HCT116 (cell line): ENCODE data around the gene ABCC5. TPM values are rescaled to one million over a fixed set of nuclear protein-coding genes. Genes with fewer than 3 reads are reported as not detected.

Experiments used
- ATAC-seq: fragments of 200-7000 bp; cut with Tn5 transposase; 2 replicates; pipeline ENCODE4 v1.9.1; 2020; ENCODE audit warnings: mild to moderate bottlenecking, moderate library complexity
- BruUV-seq: library from RNA; stranded (reverse); fragments of 400-500 nt; replicated peaks from 2 replicates; lab custom pipeline; 2021; lab: Mats Ljungman, UMichigan
- CTCF ChIA-PET: fragments of 300-600 bp; sonication (Branson Sonifier 250); formaldehyde crosslinking; loops from one replicate; lab custom pipeline; 2021; ENCODE audit warnings: antibody characterized with exemption; lab: Charles Lee
- POLR2A ChIA-PET: fragments of 300-600, 350-600 bp; sonication (Branson Sonifier 250); formaldehyde crosslinking; loops from one replicate; lab custom pipeline; 2021; ENCODE audit warnings: antibody characterized with exemption; lab: Charles Lee
- RAD21 ChIA-PET, 2 experiments: fragments of 300-600 bp; sonication (Branson Sonifier 250); formaldehyde crosslinking; loops; one replicate each; lab custom pipeline; 2023; ENCODE audit warnings: low total read pairs in 2 of 2; ENCODE audit not compliant: uncharacterized antibody in 2 of 2, unreplicated experiment in 2 of 2, low non-redundant PET in 1 of 2; lab: Charles Lee
- DNase-seq: peaks from one replicate; pipeline ENCODE4 v3.0.0-alpha.2; 2010; ENCODE audit warnings: low read depth, low spot score
- H2AFZ ChIP-seq: fragments of 200-600 bp; shearing (Covaris generic), sonication (generic); 2 replicates; pipeline ENCODE4 v1.6.1; 2017; ENCODE audit warnings: low read depth, mixed run types, mixed read lengths, antibody characterized with exemption, low read length; ENCODE audit not compliant: poor library complexity, severe bottlenecking
- H3K27ac ChIP-seq: 2 replicates; pipeline ENCODE4 v1.5.1; 2012; ENCODE audit warnings: low read depth, low read length
- H3K27me3 ChIP-seq: fragments of 200-600 bp; sonication (generic); 2 replicates; pipeline ENCODE4 v1.6.1; 2016; ENCODE audit warnings: mixed run types, low read length, mixed read lengths; ENCODE audit not compliant: insufficient read depth
- H3K36me3 ChIP-seq, 2 experiments: fragments of 200-500 bp in 1 of 2; fragments of 200-600 bp in 1 of 2; sonication (Bioruptor generic) in 1 of 2; sonication (generic) in 1 of 2; 2 replicates each; pipeline versions ENCODE4 v1.5.1 to v1.6.1; 2014 to 2016; ENCODE audit warnings: low read length in 2 of 2, inconsistent platforms in 1 of 2, mixed read lengths in 1 of 2, mixed run types in 1 of 2; ENCODE audit not compliant: insufficient read depth in 2 of 2, control insufficient read depth in 1 of 2
- H3K4me1 ChIP-seq, 2 experiments: fragments of 200-600 bp in 1 of 2; sonication (generic) in 1 of 2; 2 replicates each; pipeline versions ENCODE4 v1.5.1 to v1.6.1; 2012 to 2017; ENCODE audit warnings: low read length in 2 of 2, inconsistent platforms in 1 of 2, mild to moderate bottlenecking in 1 of 2, mixed read lengths in 1 of 2, mixed run types in 1 of 2, moderate library complexity in 1 of 2; ENCODE audit not compliant: insufficient read depth in 2 of 2, control insufficient read depth in 1 of 2
- H3K4me2 ChIP-seq: fragments of 200-600 bp; sonication (generic); 2 replicates; pipeline ENCODE4 v1.6.1; 2017; ENCODE audit warnings: mixed run types, low read length, mixed read lengths
- H3K4me3 ChIP-seq, 2 experiments: fragments of 200-600 bp in 1 of 2; sonication (generic) in 1 of 2; replicated peaks in 1 of 2; 2 replicates each; pipeline ENCODE4 v1.5.1; 2011 to 2016; ENCODE audit warnings: low read length in 2 of 2, control low read depth in 1 of 2, low read depth in 1 of 2, mild to moderate bottlenecking in 1 of 2, mixed read lengths in 1 of 2, mixed run types in 1 of 2
- H3K79me2 ChIP-seq: fragments of 200-600 bp; sonication (generic); 2 replicates; pipeline ENCODE4 v1.6.1; 2017; ENCODE audit warnings: mild to moderate bottlenecking, mixed run types, low read length, moderate library complexity, mixed read lengths; ENCODE audit not compliant: insufficient read depth
- H3K9ac ChIP-seq: fragments of 200-600 bp; sonication (generic); 2 replicates; pipeline ENCODE4 v1.6.1; 2016; ENCODE audit warnings: low read length, mixed read lengths
- H3K9me2 ChIP-seq: fragments of 200-600 bp; sonication (generic), shearing (Covaris generic); 2 replicates; pipeline ENCODE4 v1.6.1; 2017; ENCODE audit warnings: mixed run types, mild to moderate bottlenecking, moderate library complexity; ENCODE audit not compliant: insufficient read depth
- H3K9me3 ChIP-seq, 2 experiments: fragments of 200-500 bp in 1 of 2; fragments of 200-600 bp in 1 of 2; sonication (Bioruptor generic) in 1 of 2; sonication (generic) in 1 of 2; 2 replicates each; pipeline ENCODE4 v1.6.1; 2014 to 2017; ENCODE audit warnings: low read length in 2 of 2, mixed read lengths in 2 of 2, inconsistent platforms in 1 of 2, low read depth in 1 of 2, mild to moderate bottlenecking in 1 of 2, mixed run types in 1 of 2, moderate library complexity in 1 of 2; ENCODE audit not compliant: control insufficient read depth in 1 of 2, insufficient read depth in 1 of 2
- H4K20me1 ChIP-seq: fragments of 200-600 bp; sonication (generic), shearing (Covaris generic); 2 replicates; pipeline ENCODE4 v1.6.1; 2017; ENCODE audit warnings: mixed run types, mild to moderate bottlenecking, moderate library complexity; ENCODE audit not compliant: insufficient read depth
- CBX3 ChIP-seq: IDR thresholded peaks from 2 replicates; pipeline ENCODE4 v1.6.1; 2012; ENCODE audit warnings: low read depth
- CEBPB ChIP-seq: IDR thresholded peaks from 2 replicates; pipeline ENCODE4 v1.6.1; 2012; ENCODE audit warnings: low read depth
- ELF1 ChIP-seq: IDR thresholded peaks from 2 replicates; pipeline ENCODE4 v1.6.1; 2012; ENCODE audit warnings: low read depth, borderline replicate concordance
- EZH2 ChIP-seq: fragments of 200-600 bp; sonication (generic); IDR thresholded peaks from 2 replicates; pipeline ENCODE4 v1.6.1; 2017; ENCODE audit warnings: antibody characterized with exemption, mixed run types
- FOSL1 ChIP-seq: IDR thresholded peaks from 2 replicates; pipeline ENCODE4 v1.6.1; 2012; ENCODE audit warnings: low read depth
- JUND ChIP-seq: IDR thresholded peaks from 2 replicates; pipeline ENCODE4 v1.6.1; 2012
- POLR2A ChIP-seq: IDR thresholded peaks from 2 replicates; pipeline ENCODE4 v1.7.0; 2011; ENCODE audit warnings: borderline replicate concordance; ENCODE audit not compliant: insufficient read depth, insufficient read length; ENCODE audit errors: extremely low read depth
- POLR2AphosphoS5 ChIP-seq: IDR thresholded peaks from 2 replicates; pipeline ENCODE4 v1.6.1; 2011; ENCODE audit warnings: mild to moderate bottlenecking, low read depth, low read length, moderate library complexity
- REST ChIP-seq: IDR thresholded peaks from 2 replicates; pipeline ENCODE4 v1.6.1; 2012; ENCODE audit warnings: low read depth
- ZNF274 ChIP-seq: fragments of 200-500 bp; sonication (Bioruptor generic); IDR thresholded peaks from 2 replicates; pipeline ENCODE4 v1.6.1; 2014; ENCODE audit warnings: mild to moderate bottlenecking, low read depth, low read length, inconsistent platforms
- intact Hi-C: fragments of 100-400 bp; cut with micrococcal nuclease; formaldehyde crosslinking; loops from 2 replicates; pipeline ENCODE4 v1.10.0; 2022
- total RNA-seq: library from RNA; stranded (reverse); gene quantifications from one replicate; pipeline ENCODE4 v1.2.1, GENCODE V29; 2021; ENCODE audit not compliant: unreplicated experiment
- TF ChIP-seq, protein P1 (sequence below), 3 experiments: fragments of 200-600 bp in 1 of 3; sonication (generic) in 1 of 3; IDR thresholded peaks in 2 of 3; conservative IDR thresholded peaks in 1 of 3; 2 replicates each; pipeline ENCODE4 v1.5.1; 2012 to 2017; ENCODE audit warnings: low read depth in 2 of 3, low read length in 2 of 3, antibody characterized with exemption in 1 of 3, borderline replicate concordance in 1 of 3, control low read depth in 1 of 3, mild to moderate bottlenecking in 1 of 3, mixed read lengths in 1 of 3, mixed run types in 1 of 3, moderate library complexity in 1 of 3; ENCODE audit not compliant: insufficient read depth in 1 of 3
- TF ChIP-seq, protein P2 (sequence below): IDR thresholded peaks from 2 replicates; pipeline ENCODE4 v1.6.1; 2011; ENCODE audit warnings: mild to moderate bottlenecking, low read length, moderate library complexity; ENCODE audit not compliant: insufficient replicate concordance; ENCODE audit errors: extremely low read depth

The ABCC5 gene
- total RNA-seq, 1 experiment from 2014 or later: 16.9 TPM

DNA sequence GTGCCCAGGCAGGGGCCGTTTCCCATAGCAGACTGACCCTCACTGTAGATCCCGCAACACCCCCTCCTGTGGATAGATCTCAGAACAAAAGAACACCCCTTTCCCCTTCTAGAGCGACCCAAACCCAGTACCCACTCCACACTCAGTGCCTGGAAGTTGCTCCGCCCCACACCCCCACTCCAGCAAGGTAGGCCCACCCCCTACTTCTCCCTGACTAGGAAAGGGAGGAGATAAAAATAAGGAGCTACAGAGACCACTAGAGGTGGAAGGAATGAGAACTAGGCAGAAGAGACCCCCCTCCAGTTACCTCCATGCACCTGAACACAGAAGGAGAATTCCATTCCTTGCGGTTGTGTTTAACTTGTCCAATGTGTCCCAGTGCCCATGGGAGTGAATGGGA lies 102.8 kb downstream of the ABCC5 start:
- no peak overlapping the region for H2AFZ ChIP-seq
- no peaks in the 10 kb centered on the region for H3K36me3 ChIP-seq
- peaks cover 0 to 23% of the 10 kb centered on the region in 2 experiments; a peak in 2 of 4 replicates for H3K4me1 ChIP-seq
- RAD21 ChIA-PET: no interaction called here
- H3K9me3 ChIP-seq: no peaks in the 10 kb centered on the region
- intact Hi-C loops: no loop called here
- no peaks in the 10 kb centered on the region for H3K9me2 ChIP-seq
- ATAC-seq (no peak), DNase-seq (no peak)
- TF ChIP-seq EZH2 (no peak), CBX3 (no peak), ELF1 (no peak), FOSL1 (no peak)
- TF ChIP-seq, protein P1, sequence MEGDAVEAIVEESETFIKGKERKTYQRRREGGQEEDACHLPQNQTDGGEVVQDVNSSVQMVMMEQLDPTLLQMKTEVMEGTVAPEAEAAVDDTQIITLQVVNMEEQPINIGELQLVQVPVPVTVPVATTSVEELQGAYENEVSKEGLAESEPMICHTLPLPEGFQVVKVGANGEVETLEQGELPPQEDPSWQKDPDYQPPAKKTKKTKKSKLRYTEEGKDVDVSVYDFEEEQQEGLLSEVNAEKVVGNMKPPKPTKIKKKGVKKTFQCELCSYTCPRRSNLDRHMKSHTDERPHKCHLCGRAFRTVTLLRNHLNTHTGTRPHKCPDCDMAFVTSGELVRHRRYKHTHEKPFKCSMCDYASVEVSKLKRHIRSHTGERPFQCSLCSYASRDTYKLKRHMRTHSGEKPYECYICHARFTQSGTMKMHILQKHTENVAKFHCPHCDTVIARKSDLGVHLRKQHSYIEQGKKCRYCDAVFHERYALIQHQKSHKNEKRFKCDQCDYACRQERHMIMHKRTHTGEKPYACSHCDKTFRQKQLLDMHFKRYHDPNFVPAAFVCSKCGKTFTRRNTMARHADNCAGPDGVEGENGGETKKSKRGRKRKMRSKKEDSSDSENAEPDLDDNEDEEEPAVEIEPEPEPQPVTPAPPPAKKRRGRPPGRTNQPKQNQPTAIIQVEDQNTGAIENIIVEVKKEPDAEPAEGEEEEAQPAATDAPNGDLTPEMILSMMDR (IDR thresholded peaks at IDR 0.05 in 2 of 3, conservative IDR thresholded peaks at IDR 0.05 in 1 of 3; ENCODE audit: borderline replicate concordance in 1 of 3, insufficient read depth in 1 of 3, low read depth in 2 of 3, low read length in 2 of 3): no peak
- CTCF ChIA-PET: no interaction called here
- H3K27ac ChIP-seq: no peak overlapping the region
- no peaks in the 10 kb centered on the region for H4K20me1 ChIP-seq
- H3K4me2 ChIP-seq: no peak overlapping the region
- H3K79me2 ChIP-seq: no peaks in the 10 kb centered on the region
- no peak overlapping the region for H3K4me3 ChIP-seq
- BruUV-seq: no TSS peak
- POLR2A ChIA-PET: no interaction called here
- H3K9ac ChIP-seq: no peak overlapping the region
- H3K27me3 ChIP-seq: no peaks in the 10 kb centered on the region

GRCh38 chr3:183913580-183913920 lies 104.1 kb downstream of the ABCC5 start:
- Histone ChIP-seq H3K79me2 (no peaks in the 10 kb centered on the region), H3K4me2 (no peak overlapping the region), H3K4me1 (peaks cover 0 to 23% of the 10 kb centered on the region in 2 experiments; a peak in 2 of 4 replicates), H3K27me3 (no peaks in the 10 kb centered on the region), H3K36me3 (no peaks in the 10 kb centered on the region), H4K20me1 (no peaks in the 10 kb centered on the region), H3K9ac (no peak overlapping the region), H3K4me3 (no peak overlapping the region), H3K27ac (no peak overlapping the region), H2AFZ (no peak overlapping the region), H3K9me3 (no peaks in the 10 kb centered on the region), H3K9me2 (no peaks in the 10 kb centered on the region)
- RAD21 ChIA-PET: no interaction called here
- intact Hi-C loops: no loop called here
- DNase-seq (no peak), ATAC-seq (no peak)
- POLR2A ChIA-PET: no interaction called here
- CTCF ChIA-PET: no interaction called here
- no TSS peak for BruUV-seq
- no peak for TF ChIP-seq FOSL1
- no peak for TF ChIP-seq EZH2
- no peak for TF ChIP-seq POLR2AphosphoS5
- TF ChIP-seq, protein P2, sequence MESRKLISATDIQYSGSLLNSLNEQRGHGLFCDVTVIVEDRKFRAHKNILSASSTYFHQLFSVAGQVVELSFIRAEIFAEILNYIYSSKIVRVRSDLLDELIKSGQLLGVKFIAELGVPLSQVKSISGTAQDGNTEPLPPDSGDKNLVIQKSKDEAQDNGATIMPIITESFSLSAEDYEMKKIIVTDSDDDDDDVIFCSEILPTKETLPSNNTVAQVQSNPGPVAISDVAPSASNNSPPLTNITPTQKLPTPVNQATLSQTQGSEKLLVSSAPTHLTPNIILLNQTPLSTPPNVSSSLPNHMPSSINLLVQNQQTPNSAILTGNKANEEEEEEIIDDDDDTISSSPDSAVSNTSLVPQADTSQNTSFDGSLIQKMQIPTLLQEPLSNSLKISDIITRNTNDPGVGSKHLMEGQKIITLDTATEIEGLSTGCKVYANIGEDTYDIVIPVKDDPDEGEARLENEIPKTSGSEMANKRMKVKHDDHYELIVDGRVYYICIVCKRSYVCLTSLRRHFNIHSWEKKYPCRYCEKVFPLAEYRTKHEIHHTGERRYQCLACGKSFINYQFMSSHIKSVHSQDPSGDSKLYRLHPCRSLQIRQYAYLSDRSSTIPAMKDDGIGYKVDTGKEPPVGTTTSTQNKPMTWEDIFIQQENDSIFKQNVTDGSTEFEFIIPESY: no peak
- TF ChIP-seq CEBPB: no peak
- TF ChIP-seq REST: no peak
- no peak for TF ChIP-seq JUND
- no peak for TF ChIP-seq ZNF274
- no peak for TF ChIP-seq ELF1
- TF ChIP-seq POLR2A: no peak
